ENCODE results near the gene CRHR1. TPM values are rescaled to one million over a fixed set of nuclear protein-coding genes. Genes with fewer than 3 reads are reported as not detected.

The CRHR1 gene
- total RNA-seq, 2 donors from 2014 or later = 1.4 to 2.1 TPM

GRCh38 chr17:45848405-45848804 lies 64.3 kb downstream of the CRHR1 start:
- intact Hi-C loops (cut with DNase I) = no loop called here
- 90% methylated on average over 9 of the region's 9 CpGs for WGBS
- H3K9me3 ChIP-seq = no peaks in the 10 kb centered on the region
- no peak overlapping the region for H3K27ac ChIP-seq
- no peaks in the 10 kb centered on the region for H3K27me3 ChIP-seq (replicated peaks; ENCODE audit: insufficient read depth)
- no peaks in the 10 kb centered on the region for H3K4me1 ChIP-seq (replicated peaks)
- no peak for DNase-seq (ENCODE audit: low spot score)
- no peak for TF ChIP-seq CTCF (IDR thresholded peaks at IDR 0.05)
- no peak for TF ChIP-seq POLR2AphosphoS5 (IDR thresholded peaks at IDR 0.05)
- no peak for TF ChIP-seq POLR2A (IDR thresholded peaks at IDR 0.05)
- H3K36me3 ChIP-seq = no peaks in the 10 kb centered on the region
- no peak overlapping the region for H3K4me3 ChIP-seq

DNA sequence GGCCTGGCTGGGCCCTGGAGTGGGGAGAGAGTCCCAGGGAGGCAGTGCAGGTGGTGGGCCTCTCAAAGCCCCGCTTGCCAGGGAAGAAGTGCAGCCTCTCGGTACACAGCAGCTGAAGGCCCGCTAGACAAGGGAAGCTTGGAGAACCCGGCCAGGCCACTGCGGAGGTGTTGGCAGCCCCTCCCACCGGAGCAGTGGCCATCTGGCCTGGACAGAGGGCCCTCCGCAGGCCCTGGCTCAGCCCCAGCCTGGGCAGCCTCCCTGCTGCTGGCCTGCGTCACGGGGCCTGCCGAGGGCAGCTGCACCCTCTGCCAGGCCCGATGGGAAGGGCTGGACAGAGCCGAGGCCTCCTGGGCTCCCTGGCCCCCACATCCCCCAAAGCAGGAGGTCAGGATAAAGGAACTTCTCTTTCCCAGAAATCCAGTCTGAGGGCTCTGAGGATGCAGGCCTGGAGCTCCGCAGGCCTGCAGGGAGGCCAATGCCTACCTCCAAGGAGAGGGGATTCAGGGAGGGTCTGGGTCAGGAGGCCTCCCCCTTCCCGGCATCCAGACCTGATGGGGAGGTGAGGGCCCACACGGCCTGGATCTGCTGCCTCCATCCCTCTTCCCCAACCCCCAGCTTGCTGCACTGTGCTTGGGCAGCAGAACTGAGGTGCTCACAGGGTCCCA lies 64.9 kb downstream of the CRHR1 start:
- H3K36me3 ChIP-seq = no peaks in the 10 kb centered on the region
- no peak for TF ChIP-seq POLR2A (IDR thresholded peaks at IDR 0.05)
- no peak overlapping the region for H3K27ac ChIP-seq
- 58% methylated on average over 13 of the region's 15 CpGs for WGBS
- H3K9me3 ChIP-seq = no peaks in the 10 kb centered on the region
- H3K4me1 ChIP-seq (replicated peaks) = no peaks in the 10 kb centered on the region
- no peak for DNase-seq (ENCODE audit: low spot score)
- no peak overlapping the region for H3K4me3 ChIP-seq
- H3K27me3 ChIP-seq (replicated peaks; ENCODE audit: insufficient read depth) = no peaks in the 10 kb centered on the region
- intact Hi-C loops (cut with DNase I) = no loop called here

GRCh38 chr17:45849536-45849990 lies 65.4 kb downstream of the CRHR1 start:
- DNase-seq (ENCODE audit: low spot score) = no peak
- no peak for TF ChIP-seq POLR2AphosphoS5 (IDR thresholded peaks at IDR 0.05)
- TF ChIP-seq POLR2A (IDR thresholded peaks at IDR 0.05) = no peak
- no peak for TF ChIP-seq CTCF (IDR thresholded peaks at IDR 0.05)
- no peaks in the 10 kb centered on the region for H3K9me3 ChIP-seq
- intact Hi-C loops (cut with DNase I) = no loop called here
- no peaks in the 10 kb centered on the region for H3K36me3 ChIP-seq
- H3K4me1 ChIP-seq (replicated peaks) = no peaks in the 10 kb centered on the region
- no peaks in the 10 kb centered on the region for H3K27me3 ChIP-seq (replicated peaks; ENCODE audit: insufficient read depth)
- no peak overlapping the region for H3K4me3 ChIP-seq
- WGBS = 85% methylated on average over 7 of the region's 7 CpGs
- H3K27ac ChIP-seq = no peak overlapping the region

DNA sequence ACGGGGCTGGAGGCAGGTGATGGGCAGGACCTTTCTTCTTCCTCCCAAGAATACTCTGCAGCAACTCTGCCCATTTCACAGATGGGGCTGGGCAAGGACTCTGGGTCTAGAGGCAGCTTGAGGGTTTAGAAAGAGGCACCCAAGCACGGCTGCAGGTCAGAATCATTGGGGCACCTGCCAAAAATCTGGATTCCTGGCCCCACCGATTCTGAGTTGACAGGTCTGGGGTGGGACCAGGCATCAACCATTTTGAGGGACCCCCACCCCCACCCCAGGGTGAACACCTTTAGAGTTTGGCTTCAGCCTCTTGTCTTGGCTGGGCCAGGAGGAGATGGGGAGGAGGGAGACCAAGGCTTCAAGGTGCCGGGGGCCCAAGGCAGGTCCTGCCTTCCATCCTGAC lies 65.9 kb downstream of the CRHR1 start:
- intact Hi-C loops (cut with DNase I) = no loop called here
- H3K4me3 ChIP-seq = no peak overlapping the region
- H3K27ac ChIP-seq = no peak overlapping the region
- H3K9me3 ChIP-seq = no peaks in the 10 kb centered on the region
- no peak for TF ChIP-seq POLR2A (IDR thresholded peaks at IDR 0.05)
- no peak for TF ChIP-seq CTCF (IDR thresholded peaks at IDR 0.05)
- TF ChIP-seq POLR2AphosphoS5 (IDR thresholded peaks at IDR 0.05) = no peak
- H3K4me1 ChIP-seq (replicated peaks) = no peaks in the 10 kb centered on the region
- WGBS = 86% methylated on average over 4 of the region's 4 CpGs
- no peaks in the 10 kb centered on the region for H3K36me3 ChIP-seq
- no peaks in the 10 kb centered on the region for H3K27me3 ChIP-seq (replicated peaks; ENCODE audit: insufficient read depth)
- no peak for DNase-seq (ENCODE audit: low spot score)

GRCh38 chr17:45850468-45850867 lies 66.3 kb downstream of the CRHR1 start:
- intact Hi-C loops (cut with DNase I) = no loop called here
- H3K4me1 ChIP-seq (replicated peaks) = no peaks in the 10 kb centered on the region
- no peak overlapping the region for H3K27ac ChIP-seq
- no peaks in the 10 kb centered on the region for H3K9me3 ChIP-seq
- TF ChIP-seq POLR2AphosphoS5 (IDR thresholded peaks at IDR 0.05) (no peak), CTCF (IDR thresholded peaks at IDR 0.05) (no peak), POLR2A (IDR thresholded peaks at IDR 0.05) (no peak)
- H3K27me3 ChIP-seq (replicated peaks; ENCODE audit: insufficient read depth) = no peaks in the 10 kb centered on the region
- DNase-seq (ENCODE audit: low spot score) = no peak
- no peak overlapping the region for H3K4me3 ChIP-seq
- H3K36me3 ChIP-seq = no peaks in the 10 kb centered on the region
- 87% methylated on average over 5 of the region's 5 CpGs for WGBS
